ENCODE results near the gene CLEC7A. TPM values are rescaled to one million over a fixed set of nuclear protein-coding genes. Genes with fewer than 3 reads are reported as not detected.

CLEC7A gene
- total and polyA plus RNA-seq, 10 donors: 7.7 to 111 (median 45.7) TPM

- H3K27me3 ChIP-seq (replicated peaks in 1 of 7): peaks cover 0 to 4% (median 0%) of the 10 kb centered on the region in 7 donors
- TF ChIP-seq CTCF (IDR thresholded peaks at IDR 0.05 in 8 of 11, conservative IDR thresholded peaks at IDR 0.05 in 3 of 11) (no peak), POLR2AphosphoS5 (IDR thresholded peaks at IDR 0.05) (peak; percentile 48 to 83 (median 76)), POLR2A (IDR thresholded peaks at IDR 0.05) (no peak)
- peaks cover 0 to 6% (median 0%) of the 10 kb centered on the region in 8 donors for H3K9me3 ChIP-seq
- peak within 1 kb of the TSS in 7 of 8 donors; percentile 2 to 58 (median 17) for H3K4me3 ChIP-seq
- intact Hi-C loops (cut with DNase I; ENCODE audit: low total_unique reads): no loop called here
- DNase-seq: no peak
- no peaks in the 10 kb centered on the region for H3K36me3 ChIP-seq
- WGBS, 5 donors: 56 to 74% (median 69%) methylated on average over 6 to 10 of the region's 10 CpGs
- H3K27ac ChIP-seq: peak within 1 kb of the TSS in 7 of 8 donors; percentile 53 to 74 (median 73)
- H3K4me1 ChIP-seq: peaks cover 0 to 27% (median 6%) of the 10 kb centered on the region in 6 donors
Measured at GRCh38 chr12:10098791-10099190, 31.2 kb downstream of the CLEC7A start, which contains the start of gene CLEC1A. CLEC1A (minus strand) TSS chr12:10098985; CDS start chr12:10098922, 63 bp downstream.

DNA sequence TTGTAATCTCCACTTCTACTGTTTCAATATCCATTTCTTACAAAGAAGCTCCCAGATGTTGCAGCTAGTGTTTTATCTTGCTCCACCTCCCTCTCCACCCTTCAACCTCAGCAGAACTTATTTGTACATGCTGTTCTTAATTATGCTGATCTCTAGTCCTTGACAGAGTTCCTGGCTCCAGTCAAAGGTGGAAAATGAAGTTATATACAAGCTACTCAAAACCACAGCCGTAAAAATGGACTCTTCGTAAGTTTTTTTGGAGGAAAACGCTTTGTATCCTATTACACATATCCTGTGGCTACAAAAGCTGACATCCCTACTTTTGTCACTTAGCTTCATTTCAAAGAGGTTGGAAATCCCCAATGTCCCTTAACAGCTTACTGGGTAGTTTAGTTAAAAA lies 32.5 kb downstream of the CLEC7A start:
- peaks cover 0 to 29% (median 6%) of the 10 kb centered on the region in 6 donors for H3K4me1 ChIP-seq
- intact Hi-C loops (cut with DNase I; ENCODE audit: low total_unique reads): no loop called here
- no peak for DNase-seq
- WGBS, 5 donors: 14 to 37% (median 24%) methylated on average over 3 of the region's 3 CpGs
- H3K9me3 ChIP-seq: no peaks in the 10 kb centered on the region
- H3K27me3 ChIP-seq (replicated peaks in 1 of 7): peaks cover 0 to 4% (median 0%) of the 10 kb centered on the region in 7 donors
- peak overlapping the region in 3 of 8 donors; percentile 11 to 36 (median 14) for H3K4me3 ChIP-seq
- peak overlapping the region in 7 of 8 donors; percentile 41 to 74 (median 73) for H3K27ac ChIP-seq
- no peak for TF ChIP-seq CTCF (IDR thresholded peaks at IDR 0.05 in 8 of 11, conservative IDR thresholded peaks at IDR 0.05 in 3 of 11)
- TF ChIP-seq POLR2A (IDR thresholded peaks at IDR 0.05): no peak
- TF ChIP-seq POLR2AphosphoS5 (IDR thresholded peaks at IDR 0.05): no peak
- H3K36me3 ChIP-seq: no peaks in the 10 kb centered on the region

DNA sequence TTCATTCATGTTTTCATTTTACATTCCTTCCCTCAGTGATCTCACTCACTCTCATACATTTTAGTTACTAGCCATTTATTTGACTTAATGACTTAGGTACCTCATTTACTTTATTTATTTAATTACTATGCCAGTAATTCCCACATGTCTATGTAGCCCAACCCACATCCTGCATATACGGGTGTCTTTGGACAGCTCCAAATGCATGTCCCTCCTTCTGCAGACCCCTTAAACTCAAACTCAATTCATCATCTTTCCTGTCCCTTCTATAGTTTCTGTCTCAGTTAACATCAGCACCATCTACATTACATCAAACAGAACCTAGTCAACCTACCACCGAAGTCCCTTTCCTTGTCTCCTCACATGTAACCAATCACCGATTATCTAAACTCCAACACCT lies 34.0 kb downstream of the CLEC7A start:
- 71 to 88% (median 81%) methylated on average over 3 of the region's 3 CpGs for WGBS, 5 donors
- peaks cover 0 to 26% (median 6%) of the 10 kb centered on the region in 6 donors for H3K4me1 ChIP-seq
- H3K4me3 ChIP-seq: peak overlapping the region in 1 of 8 donors; percentile 36
- H3K9me3 ChIP-seq: no peaks in the 10 kb centered on the region
- intact Hi-C loops (cut with DNase I; ENCODE audit: low total_unique reads): no loop called here
- no peaks in the 10 kb centered on the region for H3K36me3 ChIP-seq
- no peak for TF ChIP-seq POLR2A (IDR thresholded peaks at IDR 0.05)
- TF ChIP-seq CTCF (IDR thresholded peaks at IDR 0.05 in 8 of 11, conservative IDR thresholded peaks at IDR 0.05 in 3 of 11): no peak
- H3K27ac ChIP-seq: peak overlapping the region in 6 of 8 donors; percentile 48 to 74 (median 70)
- no peak for DNase-seq
- H3K27me3 ChIP-seq (replicated peaks in 1 of 7): peaks cover 0 to 2% (median 0%) of the 10 kb centered on the region in 7 donors

DNA sequence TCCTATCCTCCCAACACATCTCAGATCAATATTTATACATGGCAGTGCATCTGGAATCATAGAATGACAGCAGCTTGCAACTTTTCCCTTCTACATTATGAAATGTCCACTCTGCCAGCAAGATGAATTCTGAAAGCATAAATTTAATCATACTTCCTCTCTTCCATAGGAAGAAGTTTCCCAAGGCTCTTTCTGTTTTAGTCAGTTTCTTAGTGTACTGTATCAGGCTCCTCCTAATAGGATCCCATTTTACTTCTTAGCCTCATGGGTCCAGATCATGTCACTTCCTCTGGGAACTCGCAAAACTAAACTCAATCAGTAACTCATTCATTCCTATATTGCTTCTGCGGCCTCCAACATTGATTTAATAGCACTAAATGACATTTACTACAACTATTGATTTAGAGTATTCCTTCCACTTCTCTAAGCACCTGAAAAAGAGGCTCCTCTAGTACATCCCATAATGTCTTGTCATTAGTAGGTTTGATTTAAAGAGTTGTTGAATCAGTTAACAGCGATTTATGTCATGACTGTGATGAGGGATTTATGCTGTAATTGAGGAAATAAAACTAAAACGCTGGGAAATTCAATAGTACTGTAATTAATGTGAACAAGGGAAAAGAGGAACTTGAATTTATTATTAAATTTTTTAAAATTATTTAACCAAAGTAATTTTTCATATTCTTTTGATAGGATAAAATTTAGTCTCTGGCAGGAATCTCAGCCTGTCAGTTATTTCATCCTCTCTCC lies 35.2 kb downstream of the CLEC7A start:
- DNase-seq: no peak
- TF ChIP-seq POLR2AphosphoS5 (IDR thresholded peaks at IDR 0.05) (no peak), POLR2A (IDR thresholded peaks at IDR 0.05) (no peak), CTCF (IDR thresholded peaks at IDR 0.05 in 8 of 11, conservative IDR thresholded peaks at IDR 0.05 in 3 of 11) (no peak)
- Histone ChIP-seq H3K4me3 (no peak overlapping the region), H3K27ac (peak overlapping the region in 6 of 8 donors; percentile 13 to 66 (median 52)), H3K4me1 (peaks cover 0 to 32% (median 10%) of the 10 kb centered on the region in 6 donors), H3K27me3 (replicated peaks in 1 of 7) (no peaks in the 10 kb centered on the region), H3K9me3 (no peaks in the 10 kb centered on the region), H3K36me3 (no peaks in the 10 kb centered on the region)
- 37 to 54% (median 43%) methylated on average over 4 of the region's 4 CpGs for WGBS, 5 donors
- intact Hi-C loops (cut with DNase I; ENCODE audit: low total_unique reads): no loop called here

Measured in spleen (tissue), 11 donors.